PFSK-1 (cell line): Measurements from ENCODE around the gene GPR137B.

Experiments
- FOXP2 ChIP-seq: optimal IDR thresholded peaks from 2 replicates; pipeline ENCODE3; 2011; ENCODE audit warnings: borderline replicate concordance, control low read depth, inconsistent platforms; ENCODE audit not compliant: insufficient read depth; ENCODE audit errors: extremely low read length, extremely low read depth
- POLR2AphosphoS5 ChIP-seq: IDR thresholded peaks from 2 replicates; pipeline ENCODE4 v1.6.1; 2012; ENCODE audit warnings: low read depth, mild to moderate bottlenecking, control low read depth, low read length, moderate library complexity
- REST ChIP-seq, 2 experiments: IDR thresholded peaks; 2 replicates each; pipeline versions ENCODE4 v1.6.1 to v1.8.0; 2011 to 2012; ENCODE audit warnings: low read depth in 2 of 2, low read length in 2 of 2, control low read depth in 1 of 2, inconsistent platforms in 1 of 2, mild to moderate bottlenecking in 1 of 2, moderate library complexity in 1 of 2; ENCODE audit not compliant: insufficient read depth in 1 of 2
- SIN3A ChIP-seq: IDR thresholded peaks from 2 replicates; pipeline ENCODE4 v1.6.1; 2012; ENCODE audit warnings: mild to moderate bottlenecking, low read length, moderate library complexity, borderline replicate concordance; ENCODE audit not compliant: insufficient read depth
- TAF1 ChIP-seq: IDR thresholded peaks from 2 replicates; pipeline ENCODE4 v1.6.1; 2012; ENCODE audit warnings: low read length, control low read depth, borderline replicate concordance; ENCODE audit not compliant: insufficient read depth

Gene GPR137B

GRCh38 chr1:236156512-236157208, 14.3 kb downstream of the GPR137B start:
- TF ChIP-seq POLR2AphosphoS5 (no peak), TAF1 (no peak), FOXP2 (no peak), REST (IDR thresholded peaks at IDR 0.05; ENCODE audit: insufficient read depth in 1 of 2, low read depth in 2 of 2, low read length in 2 of 2) (no peak), SIN3A (no peak)

GRCh38 chr1:236158719-236159118, 16.4 kb downstream of the GPR137B start:
- no peak for TF ChIP-seq POLR2AphosphoS5
- TF ChIP-seq SIN3A = no peak
- no peak for TF ChIP-seq TAF1
- TF ChIP-seq REST (IDR thresholded peaks at IDR 0.05; ENCODE audit: insufficient read depth in 1 of 2, low read depth in 2 of 2, low read length in 2 of 2) = no peak
- TF ChIP-seq FOXP2 = no peak

- TF ChIP-seq TAF1 (no peak), REST (IDR thresholded peaks at IDR 0.05; ENCODE audit: insufficient read depth in 1 of 2, low read depth in 2 of 2, low read length in 2 of 2) (no peak), FOXP2 (no peak)
These were observed 17.6 kb downstream of the GPR137B start for GRCh38 chr1:236159704-236160539.

- no peak for TF ChIP-seq TAF1
- no peak for TF ChIP-seq REST (IDR thresholded peaks at IDR 0.05; ENCODE audit: insufficient read depth in 1 of 2, low read depth in 2 of 2, low read length in 2 of 2)
- no peak for TF ChIP-seq FOXP2
- TF ChIP-seq POLR2AphosphoS5 = no peak
- TF ChIP-seq SIN3A = no peak
These were observed 18.3 kb downstream of the GPR137B start for GRCh38 chr1:236160540-236161127.
